Vagina (tissue), 2 donors: ENCODE measurements around the gene FSTL4. TPM values are rescaled to one million over a fixed set of nuclear protein-coding genes. Genes with fewer than 3 reads are reported as not detected.
A peak's percentile ranks its signal among the peaks of the same experiment; 100 is the strongest.

ENCODE experiments used
- DNase-seq, 2 donors: peaks; one replicate each; pipeline ENCODE4 v3.0.0-alpha.2; 2017; ENCODE audit errors: extremely low spot score in 2 of 2
- H3K27ac ChIP-seq: fragments of 200-600 bp; sonication (generic); one replicate; pipeline ENCODE4 v1.5.1; 2019
- H3K27me3 ChIP-seq: fragments of 200-600 bp; sonication (generic); one replicate; pipeline ENCODE4 v1.5.1; 2019
- H3K36me3 ChIP-seq, 2 donors: fragments of 200-600 bp; sonication (generic); one replicate each; pipeline ENCODE4 v1.5.1; 2017 to 2019
- H3K4me1 ChIP-seq: fragments of 200-600 bp; sonication (generic); one replicate; pipeline ENCODE4 v1.5.1; 2019
- H3K4me3 ChIP-seq, 2 donors: fragments of 200-600 bp; sonication (generic); 1 replicate in 1 of 2; 2 replicates in 1 of 2; pipeline ENCODE4 v1.5.1; 2016 to 2019
- H3K9me3 ChIP-seq: fragments of 200-600 bp; sonication (generic); one replicate; pipeline ENCODE4 v1.5.1; 2019
- POLR2A ChIP-seq, 2 donors: fragments of 450-650 bp; IDR thresholded peaks; one replicate each; pipeline ENCODE4 v1.6.1; 2017; ENCODE audit warnings: antibody characterized with exemption in 2 of 2, mild to moderate bottlenecking in 2 of 2, moderate library complexity in 2 of 2
- POLR2AphosphoS5 ChIP-seq, 2 donors: sonication (generic); formaldehyde crosslinking; IDR thresholded peaks; one replicate each; pipeline ENCODE4 v1.9.0; 2017; ENCODE audit warnings: antibody characterized with exemption in 2 of 2, mild to moderate bottlenecking in 2 of 2, low read depth in 1 of 2; ENCODE audit not compliant: insufficient read depth in 1 of 2
- intact Hi-C: fragments of 100-400 bp; cut with DNase I; formaldehyde crosslinking; loops from one replicate; pipeline ENCODE4 v1.15.1; 2023
- total RNA-seq: library from RNA; depleted of rRNA; stranded (reverse); fragments of >200 nt; gene quantifications from one replicate; pipeline ENCODE4 v1.2.3, GENCODE V29; 2016
- TF ChIP-seq, protein P1 (sequence below), 3 experiments: fragments of 450-650 bp in 2 of 3; fragments of 200-600 bp in 1 of 3; sonication (generic) in 1 of 3; IDR thresholded peaks; one replicate each; pipeline ENCODE4 v1.5.1; 2017 to 2019; ENCODE audit warnings: antibody characterized with exemption in 3 of 3, mild to moderate bottlenecking in 2 of 3, moderate library complexity in 2 of 3

The FSTL4 gene
- total RNA-seq, 1 donor from 2014 or later = 3.7 TPM

DNA sequence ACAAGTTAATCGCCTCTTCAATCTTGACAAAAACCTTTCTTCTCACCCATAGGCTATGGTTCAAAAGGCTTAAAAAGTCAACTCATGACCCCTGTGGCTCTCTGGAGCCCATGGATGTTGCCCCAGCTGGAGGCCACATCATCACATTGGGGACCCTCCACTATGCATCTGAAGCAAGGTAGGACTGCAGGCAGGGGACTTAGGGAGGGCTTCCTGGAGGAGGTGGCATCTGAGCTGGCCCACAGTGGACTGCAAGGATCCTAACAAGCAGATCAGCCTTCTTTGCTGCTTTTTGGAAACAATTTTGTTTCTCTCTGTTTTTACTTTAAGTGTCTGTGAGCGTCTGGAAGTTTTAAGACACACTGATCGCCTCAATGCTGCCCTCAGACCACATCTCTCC lies 325.9 kb downstream of the FSTL4 start:
- no peak for DNase-seq
- intact Hi-C loops = no loop called here

GRCh38 chr5:133285583-133286021 lies 326.7 kb downstream of the FSTL4 start:
- Histone ChIP-seq H3K9me3 (no peaks in the 10 kb centered on the region), H3K36me3 (no peaks in the 10 kb centered on the region), H3K27ac (no peak overlapping the region), H3K4me1 (no peaks in the 10 kb centered on the region), H3K4me3 (no peak overlapping the region), H3K27me3 (no peaks in the 10 kb centered on the region)
- DNase-seq = no peak
- intact Hi-C loops = no loop called here
- TF ChIP-seq POLR2AphosphoS5 (IDR thresholded peaks at IDR 0.05; ENCODE audit: insufficient read depth in 1 of 2, low read depth in 1 of 2) (peak in 1 of 2 donors; percentile 55), POLR2A (IDR thresholded peaks at IDR 0.05) (no peak)

More for the DNA sequence above, 325.9 kb downstream of the FSTL4 start:
- TF ChIP-seq, protein P1, sequence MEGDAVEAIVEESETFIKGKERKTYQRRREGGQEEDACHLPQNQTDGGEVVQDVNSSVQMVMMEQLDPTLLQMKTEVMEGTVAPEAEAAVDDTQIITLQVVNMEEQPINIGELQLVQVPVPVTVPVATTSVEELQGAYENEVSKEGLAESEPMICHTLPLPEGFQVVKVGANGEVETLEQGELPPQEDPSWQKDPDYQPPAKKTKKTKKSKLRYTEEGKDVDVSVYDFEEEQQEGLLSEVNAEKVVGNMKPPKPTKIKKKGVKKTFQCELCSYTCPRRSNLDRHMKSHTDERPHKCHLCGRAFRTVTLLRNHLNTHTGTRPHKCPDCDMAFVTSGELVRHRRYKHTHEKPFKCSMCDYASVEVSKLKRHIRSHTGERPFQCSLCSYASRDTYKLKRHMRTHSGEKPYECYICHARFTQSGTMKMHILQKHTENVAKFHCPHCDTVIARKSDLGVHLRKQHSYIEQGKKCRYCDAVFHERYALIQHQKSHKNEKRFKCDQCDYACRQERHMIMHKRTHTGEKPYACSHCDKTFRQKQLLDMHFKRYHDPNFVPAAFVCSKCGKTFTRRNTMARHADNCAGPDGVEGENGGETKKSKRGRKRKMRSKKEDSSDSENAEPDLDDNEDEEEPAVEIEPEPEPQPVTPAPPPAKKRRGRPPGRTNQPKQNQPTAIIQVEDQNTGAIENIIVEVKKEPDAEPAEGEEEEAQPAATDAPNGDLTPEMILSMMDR (IDR thresholded peaks at IDR 0.05) = no peak
- TF ChIP-seq POLR2A (IDR thresholded peaks at IDR 0.05) = no peak
- TF ChIP-seq POLR2AphosphoS5 (IDR thresholded peaks at IDR 0.05; ENCODE audit: insufficient read depth in 1 of 2, low read depth in 1 of 2) = no peak
- Histone ChIP-seq H3K27me3 (no peaks in the 10 kb centered on the region), H3K36me3 (no peaks in the 10 kb centered on the region), H3K9me3 (no peaks in the 10 kb centered on the region), H3K27ac (no peak overlapping the region), H3K4me3 (no peak overlapping the region), H3K4me1 (no peaks in the 10 kb centered on the region)

GRCh38 chr5:133284306-133284705 lies 328.0 kb downstream of the FSTL4 start:
- no peak overlapping the region for H3K4me3 ChIP-seq
- TF ChIP-seq, protein P1 (IDR thresholded peaks at IDR 0.05) = no peak
- no peak for TF ChIP-seq POLR2AphosphoS5 (IDR thresholded peaks at IDR 0.05; ENCODE audit: insufficient read depth in 1 of 2, low read depth in 1 of 2)
- no peak for TF ChIP-seq POLR2A (IDR thresholded peaks at IDR 0.05)
- no peak for DNase-seq
- no peaks in the 10 kb centered on the region for H3K27me3 ChIP-seq
- no peaks in the 10 kb centered on the region for H3K9me3 ChIP-seq
- H3K4me1 ChIP-seq = no peaks in the 10 kb centered on the region
- intact Hi-C loops = no loop called here
- no peaks in the 10 kb centered on the region for H3K36me3 ChIP-seq
- H3K27ac ChIP-seq = no peak overlapping the region

DNA sequence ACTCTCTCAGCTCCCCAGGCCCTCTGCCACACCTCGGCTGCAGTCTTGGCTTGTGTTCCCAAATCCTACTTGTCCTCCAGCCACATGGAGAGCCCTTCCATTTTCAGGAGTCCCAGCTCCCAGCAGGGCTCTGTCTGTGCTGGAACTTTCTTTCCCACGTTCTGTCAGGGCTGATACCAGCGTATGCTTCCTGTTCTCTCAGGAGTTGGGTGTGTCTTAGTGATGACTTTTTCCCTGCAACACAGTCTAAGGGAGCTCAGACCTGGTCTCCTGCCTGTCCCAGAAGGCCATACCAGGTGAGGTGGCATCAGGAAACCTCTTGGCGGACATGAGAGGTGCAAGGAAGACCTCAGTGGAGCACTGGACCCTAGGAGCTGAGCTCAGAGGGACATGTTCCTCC lies 334.0 kb downstream of the FSTL4 start:
- Histone ChIP-seq H3K27me3 (no peaks in the 10 kb centered on the region), H3K9me3 (no peaks in the 10 kb centered on the region), H3K4me1 (no peaks in the 10 kb centered on the region), H3K36me3 (no peaks in the 10 kb centered on the region), H3K27ac (no peak overlapping the region), H3K4me3 (no peak overlapping the region)
- intact Hi-C loops = no loop called here
- TF ChIP-seq POLR2AphosphoS5 (IDR thresholded peaks at IDR 0.05; ENCODE audit: insufficient read depth in 1 of 2, low read depth in 1 of 2) (no peak), POLR2A (IDR thresholded peaks at IDR 0.05) (no peak)
- TF ChIP-seq, protein P1 (IDR thresholded peaks at IDR 0.05) = no peak
- DNase-seq = no peak

- Histone ChIP-seq H3K36me3 (no peaks in the 10 kb centered on the region), H3K27me3 (no peaks in the 10 kb centered on the region), H3K9me3 (no peaks in the 10 kb centered on the region), H3K4me3 (no peak overlapping the region), H3K4me1 (no peaks in the 10 kb centered on the region), H3K27ac (no peak overlapping the region)
- TF ChIP-seq POLR2A (IDR thresholded peaks at IDR 0.05) = no peak
- no peak for TF ChIP-seq POLR2AphosphoS5 (IDR thresholded peaks at IDR 0.05; ENCODE audit: insufficient read depth in 1 of 2, low read depth in 1 of 2)
- TF ChIP-seq, protein P1 (IDR thresholded peaks at IDR 0.05) = no peak
- no peak for DNase-seq
- intact Hi-C loops = no loop called here
Observed at GRCh38 chr5:133277744-133278143, 334.6 kb downstream of the FSTL4 start.
